ENCODE measurements around the gene VAPB.
"Not testable (repeated sequence)": the region's sequence is repeated elsewhere in the genome, so short reads cannot be mapped to it uniquely, and the experiment has no call there.

- TF ChIP-seq CTCF (conservative IDR thresholded peaks at IDR 0.05); ZFX (IDR thresholded peaks at IDR 0.05): not testable (repeated sequence)
These were observed 15.7 kb upstream of the VAPB start for GRCh38 chr20:58373296-58373695.

Measured in C4-2B (cell line).